Chondrocyte (in vitro differentiated cells): ENCODE results near the gene TAGLN2. TPM values are rescaled to one million over a fixed set of nuclear protein-coding genes. Genes with fewer than 3 reads are reported as not detected.

Experiments
- DNase-seq: peaks from one replicate; pipeline ENCODE4 v3.0.0; 2021; ENCODE audit warnings: mixed read lengths, low spot score
- H3K27ac Mint-ChIP-seq: one replicate; pipeline ENCODE4 v1.8.0; 2021; ENCODE audit warnings: mild to moderate bottlenecking, moderate library complexity, mixed read lengths; ENCODE audit not compliant: unreplicated experiment
- H3K27me3 Mint-ChIP-seq: 2 replicates; pipeline ENCODE4 v1.8.0; 2021; ENCODE audit warnings: low read depth, mixed read lengths
- H3K36me3 Mint-ChIP-seq: 2 replicates; pipeline ENCODE4 v1.8.0; 2021; ENCODE audit warnings: low read depth, mixed read lengths
- H3K4me1 Mint-ChIP-seq: 2 replicates; pipeline ENCODE4 v1.8.0; 2021; ENCODE audit warnings: low read depth, mild to moderate bottlenecking, mixed read lengths
- H3K4me3 Mint-ChIP-seq: one replicate; pipeline ENCODE4 v1.8.0; 2021; ENCODE audit warnings: mild to moderate bottlenecking, moderate library complexity, mixed read lengths; ENCODE audit not compliant: unreplicated experiment
- H3K9me3 Mint-ChIP-seq: 2 replicates; pipeline ENCODE4 v1.8.0; 2021; ENCODE audit warnings: low read depth, mixed read lengths
- total RNA-seq: library from RNA; stranded (reverse); gene quantifications from 3 replicates; pipeline ENCODE4 v1.2.1, GENCODE V29; 2021
- TF ChIP-seq, protein P1 (sequence below): fragments of 200-600 bp; sonication (generic); IDR thresholded peaks from 2 replicates; pipeline ENCODE4 v1.5.0; 2021; ENCODE audit warnings: antibody characterized with exemption, mild to moderate bottlenecking, moderate library complexity

Gene TAGLN2
- total RNA-seq, 1 donor from 2014 or later = 392 TPM

DNA sequence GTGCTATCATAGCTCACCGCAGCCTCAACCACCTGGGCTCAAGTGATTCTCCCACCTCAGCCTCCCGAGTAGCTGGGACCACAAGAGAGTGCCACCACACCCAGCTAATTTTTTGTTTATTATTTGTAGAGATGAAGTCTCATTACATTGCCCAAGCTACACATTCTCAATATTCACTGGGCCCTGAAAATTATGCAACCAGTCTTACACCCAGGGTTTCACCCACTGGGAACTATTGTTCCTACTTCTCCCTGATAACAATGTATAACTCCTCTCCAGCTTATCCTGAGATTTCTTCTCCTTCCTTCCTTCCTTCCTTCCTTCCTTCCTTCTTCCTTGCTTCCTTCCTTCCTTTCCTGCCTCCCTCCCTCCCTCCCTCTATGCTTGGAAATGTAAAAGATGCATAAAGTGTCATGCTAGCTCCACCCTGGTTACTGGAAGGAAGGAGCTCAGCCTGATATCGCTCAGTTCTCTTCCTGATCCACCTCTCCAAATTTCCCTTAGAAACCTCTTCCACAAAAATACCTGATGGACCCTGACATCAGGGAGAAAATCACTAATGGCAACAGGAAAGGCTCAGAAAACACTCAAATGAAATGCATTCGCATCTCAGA is 51.7 kb downstream of the TAGLN2 start:
- H3K9me3 Mint-ChIP-seq = no peaks in the 10 kb centered on the region
- no peak for DNase-seq
- H3K4me1 Mint-ChIP-seq = peaks cover 8% of the 10 kb centered on the region
- no peaks in the 10 kb centered on the region for H3K27me3 Mint-ChIP-seq
- no peak overlapping the region for H3K27ac Mint-ChIP-seq
- TF ChIP-seq, protein P1, sequence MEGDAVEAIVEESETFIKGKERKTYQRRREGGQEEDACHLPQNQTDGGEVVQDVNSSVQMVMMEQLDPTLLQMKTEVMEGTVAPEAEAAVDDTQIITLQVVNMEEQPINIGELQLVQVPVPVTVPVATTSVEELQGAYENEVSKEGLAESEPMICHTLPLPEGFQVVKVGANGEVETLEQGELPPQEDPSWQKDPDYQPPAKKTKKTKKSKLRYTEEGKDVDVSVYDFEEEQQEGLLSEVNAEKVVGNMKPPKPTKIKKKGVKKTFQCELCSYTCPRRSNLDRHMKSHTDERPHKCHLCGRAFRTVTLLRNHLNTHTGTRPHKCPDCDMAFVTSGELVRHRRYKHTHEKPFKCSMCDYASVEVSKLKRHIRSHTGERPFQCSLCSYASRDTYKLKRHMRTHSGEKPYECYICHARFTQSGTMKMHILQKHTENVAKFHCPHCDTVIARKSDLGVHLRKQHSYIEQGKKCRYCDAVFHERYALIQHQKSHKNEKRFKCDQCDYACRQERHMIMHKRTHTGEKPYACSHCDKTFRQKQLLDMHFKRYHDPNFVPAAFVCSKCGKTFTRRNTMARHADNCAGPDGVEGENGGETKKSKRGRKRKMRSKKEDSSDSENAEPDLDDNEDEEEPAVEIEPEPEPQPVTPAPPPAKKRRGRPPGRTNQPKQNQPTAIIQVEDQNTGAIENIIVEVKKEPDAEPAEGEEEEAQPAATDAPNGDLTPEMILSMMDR = no peak
- no peaks in the 10 kb centered on the region for H3K36me3 Mint-ChIP-seq
- H3K4me3 Mint-ChIP-seq = no peak overlapping the region

GRCh38 chr1:159872891-159873290 is 52.4 kb downstream of the TAGLN2 start:
- no peak overlapping the region for H3K4me3 Mint-ChIP-seq
- TF ChIP-seq, protein P1 = no peak
- H3K4me1 Mint-ChIP-seq = peaks cover 8% of the 10 kb centered on the region
- no peaks in the 10 kb centered on the region for H3K27me3 Mint-ChIP-seq
- no peak overlapping the region for H3K27ac Mint-ChIP-seq
- H3K36me3 Mint-ChIP-seq = no peaks in the 10 kb centered on the region
- H3K9me3 Mint-ChIP-seq = no peaks in the 10 kb centered on the region
- DNase-seq = no peak

GRCh38 chr1:159870704-159871103 is 54.6 kb downstream of the TAGLN2 start:
- TF ChIP-seq, protein P1 = no peak
- Mint-ChIP-seq H3K36me3 (no peaks in the 10 kb centered on the region), H3K4me3 (no peak overlapping the region), H3K9me3 (no peaks in the 10 kb centered on the region), H3K4me1 (peaks cover 8% of the 10 kb centered on the region), H3K27ac (no peak overlapping the region), H3K27me3 (no peaks in the 10 kb centered on the region)
- DNase-seq = no peak

DNA sequence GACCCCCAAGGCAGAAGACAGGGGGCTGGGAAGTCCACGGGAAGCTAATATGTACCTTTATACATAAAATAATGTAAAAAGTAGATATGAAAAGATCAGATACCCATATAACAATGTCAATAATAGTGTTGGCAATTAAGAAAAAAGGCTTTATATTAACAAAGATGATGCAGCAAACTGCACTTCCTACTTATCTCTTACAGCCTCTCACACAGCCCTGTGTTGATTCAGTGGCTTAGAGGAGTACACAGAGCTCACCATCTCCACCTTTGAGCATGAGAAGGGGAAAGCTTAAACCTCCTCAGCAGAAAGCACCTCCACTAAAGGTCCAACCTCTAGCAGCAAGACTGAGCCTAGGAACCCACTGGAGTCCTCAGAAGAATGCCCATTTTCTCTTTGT is 55.7 kb downstream of the TAGLN2 start:
- no peaks in the 10 kb centered on the region for H3K9me3 Mint-ChIP-seq
- DNase-seq = no peak
- no peaks in the 10 kb centered on the region for H3K36me3 Mint-ChIP-seq
- H3K4me1 Mint-ChIP-seq = peaks cover 8% of the 10 kb centered on the region
- H3K27me3 Mint-ChIP-seq = no peaks in the 10 kb centered on the region
- H3K27ac Mint-ChIP-seq = no peak overlapping the region
- no peak overlapping the region for H3K4me3 Mint-ChIP-seq
- TF ChIP-seq, protein P1 = no peak

DNA sequence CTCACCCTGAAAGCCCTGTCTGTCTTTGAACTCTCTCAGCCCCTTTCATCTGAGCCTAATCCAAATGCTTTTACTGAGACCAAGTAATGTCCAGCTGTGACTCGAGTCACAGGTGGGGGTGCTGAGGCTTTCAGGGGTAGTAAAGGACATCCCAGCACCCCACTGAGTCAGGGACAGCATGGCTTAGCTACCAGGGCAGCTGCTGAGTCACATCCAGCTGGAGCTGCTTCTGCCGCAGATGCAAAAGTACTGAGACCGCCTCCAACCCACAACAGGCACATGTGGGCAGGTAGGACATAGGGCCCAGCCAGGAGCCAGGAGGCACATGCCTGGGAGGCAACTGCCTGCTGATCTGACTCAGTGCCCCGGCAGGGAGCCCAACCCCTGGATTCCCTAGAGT is 56.1 kb downstream of the TAGLN2 start:
- DNase-seq = no peak
- Mint-ChIP-seq H3K27me3 (no peaks in the 10 kb centered on the region), H3K36me3 (no peaks in the 10 kb centered on the region), H3K27ac (no peak overlapping the region), H3K4me1 (peaks cover 8% of the 10 kb centered on the region), H3K4me3 (no peak overlapping the region), H3K9me3 (no peaks in the 10 kb centered on the region)
- TF ChIP-seq, protein P1 = no peak
